Ishikawa (cell line): Measurements from ENCODE around the gene LCN1.

Experiments used
- CEBPB ChIP-seq: IDR thresholded peaks from 2 replicates; pipeline ENCODE4 v1.6.1; 2012
- CREB1 ChIP-seq: IDR thresholded peaks from 2 replicates; pipeline ENCODE4 v1.6.1; 2012; ENCODE audit warnings: low read depth
- EGR1 ChIP-seq: IDR thresholded peaks from 2 replicates; pipeline ENCODE4 v1.6.1; 2012
- EP300 ChIP-seq: IDR thresholded peaks from 2 replicates; pipeline ENCODE4 v1.6.1; 2012; ENCODE audit warnings: borderline replicate concordance
- FOXM1 ChIP-seq: IDR thresholded peaks from 2 replicates; pipeline ENCODE4 v1.6.1; 2012; ENCODE audit warnings: low read depth, borderline replicate concordance
- MAX ChIP-seq: IDR thresholded peaks from 2 replicates; pipeline ENCODE4 v1.6.1; 2012
- NFIC ChIP-seq: IDR thresholded peaks from 2 replicates; pipeline ENCODE4 v1.6.1; 2012
- RAD21 ChIP-seq: IDR thresholded peaks from 2 replicates; pipeline ENCODE4 v1.6.1; 2012; ENCODE audit warnings: low read depth
- REST ChIP-seq: IDR thresholded peaks from 2 replicates; pipeline ENCODE4 v1.6.1; 2012; ENCODE audit warnings: low read depth, mild to moderate bottlenecking
- TAF1 ChIP-seq: IDR thresholded peaks from 2 replicates; pipeline ENCODE4 v1.6.1; 2012; ENCODE audit warnings: low read depth, mild to moderate bottlenecking
- TCF12 ChIP-seq: IDR thresholded peaks from 2 replicates; pipeline ENCODE4 v1.6.1; 2012; ENCODE audit warnings: low read depth
- TEAD4 ChIP-seq: IDR thresholded peaks from 2 replicates; pipeline ENCODE4 v1.6.1; 2012
- YY1 ChIP-seq: IDR thresholded peaks from 2 replicates; pipeline ENCODE4 v1.6.1; 2012; ENCODE audit warnings: low read depth
- ZBTB7A ChIP-seq: IDR thresholded peaks from 2 replicates; pipeline ENCODE4 v1.6.1; 2012; ENCODE audit warnings: low read depth
- TF ChIP-seq, protein P1 (sequence below): IDR thresholded peaks from 2 replicates; pipeline ENCODE4 v1.6.1; 2012

The LCN1 gene

DNA sequence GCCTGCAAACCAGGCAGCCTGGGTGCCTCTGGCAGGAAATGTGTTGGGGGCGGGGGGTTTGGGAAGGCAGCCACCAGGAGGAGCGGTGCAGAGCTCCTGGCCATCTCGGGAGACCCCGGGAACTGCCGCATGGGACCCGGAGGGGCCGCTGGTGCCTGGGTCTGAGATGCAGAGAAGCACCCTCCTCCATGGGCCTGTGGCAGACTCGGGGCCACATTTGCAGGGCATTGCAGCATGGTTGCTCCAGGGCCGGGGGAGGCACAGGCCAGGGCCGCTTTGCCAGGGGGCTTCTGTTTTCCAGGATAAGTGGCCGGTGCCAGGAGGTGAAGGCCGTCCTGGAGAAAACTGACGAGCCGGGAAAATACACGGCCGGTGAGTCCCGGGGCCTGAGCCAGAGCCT, 1.7 kb downstream of the LCN1 start:
- TF ChIP-seq EP300: no peak

DNA sequence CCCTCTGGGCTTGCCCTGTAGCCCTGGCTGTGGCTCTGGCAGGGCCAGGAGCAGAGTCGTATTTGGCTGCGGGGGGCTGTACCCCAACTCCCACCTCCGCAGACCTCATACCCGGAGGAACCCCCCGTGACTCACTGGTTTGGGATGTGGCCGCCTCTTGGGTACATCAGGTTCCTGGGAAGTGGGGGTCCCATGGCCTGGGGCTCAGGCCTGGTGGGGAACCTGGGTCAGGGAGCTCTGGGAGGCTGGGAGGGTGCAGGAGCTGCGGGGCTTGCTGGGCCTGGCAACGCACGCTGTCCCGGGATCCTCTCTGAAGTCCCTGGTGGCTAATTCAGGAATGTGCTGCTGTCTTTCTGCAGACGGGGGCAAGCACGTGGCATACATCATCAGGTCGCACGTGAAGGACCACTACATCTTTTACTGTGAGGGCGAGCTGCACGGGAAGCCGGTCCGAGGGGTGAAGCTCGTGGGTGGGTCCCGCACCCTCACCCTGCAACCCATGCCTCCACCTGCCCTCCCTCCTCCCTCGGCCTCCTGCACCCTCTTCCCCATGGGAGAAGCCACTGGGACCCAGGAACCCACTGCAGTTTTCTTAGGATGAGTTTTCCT, 2.4 kb downstream of the LCN1 start:
- TF ChIP-seq MAX: no peak
- no peak for TF ChIP-seq TEAD4
- TF ChIP-seq CEBPB: no peak
- TF ChIP-seq TAF1: no peak
- TF ChIP-seq CREB1: no peak
- no peak for TF ChIP-seq FOXM1
- no peak for TF ChIP-seq NFIC
- TF ChIP-seq, protein P1, sequence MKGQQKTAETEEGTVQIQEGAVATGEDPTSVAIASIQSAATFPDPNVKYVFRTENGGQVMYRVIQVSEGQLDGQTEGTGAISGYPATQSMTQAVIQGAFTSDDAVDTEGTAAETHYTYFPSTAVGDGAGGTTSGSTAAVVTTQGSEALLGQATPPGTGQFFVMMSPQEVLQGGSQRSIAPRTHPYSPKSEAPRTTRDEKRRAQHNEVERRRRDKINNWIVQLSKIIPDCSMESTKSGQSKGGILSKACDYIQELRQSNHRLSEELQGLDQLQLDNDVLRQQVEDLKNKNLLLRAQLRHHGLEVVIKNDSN: no peak
- TF ChIP-seq REST: no peak
- TF ChIP-seq EP300: no peak
- no peak for TF ChIP-seq YY1
- no peak for TF ChIP-seq ZBTB7A

- TF ChIP-seq NFIC (no peak), CREB1 (no peak), CEBPB (no peak), TEAD4 (no peak), MAX (no peak), EP300 (no peak), ZBTB7A (no peak), FOXM1 (no peak), TAF1 (no peak), YY1 (no peak)
- TF ChIP-seq, protein P1: no peak
Measured at GRCh38 chr9:135524130-135524861, 3.1 kb downstream of the LCN1 start.

GRCh38 chr9:135525241-135526088, 4.2 kb downstream of the LCN1 start:
- no peak for TF ChIP-seq TCF12
- TF ChIP-seq, protein P1: no peak
- TF ChIP-seq CREB1: no peak

GRCh38 chr9:135526089-135526729, 5.0 kb downstream of the LCN1 start:
- TF ChIP-seq RAD21 (no peak), CREB1 (no peak), TAF1 (no peak), NFIC (no peak), TCF12 (no peak), MAX (no peak), ZBTB7A (no peak), YY1 (no peak), TEAD4 (no peak), REST (no peak), EGR1 (no peak)
- TF ChIP-seq, protein P1: no peak
